HG02938 (cell line): ENCODE results near the gene ABCB11.
A peak's percentile ranks its signal among the peaks of the same experiment; 100 is the strongest.
"Not testable (repeated sequence)": the region's sequence is repeated elsewhere in the genome, so short reads cannot be mapped to it uniquely, and the experiment has no call there.

Source experiments
- ATAC-seq: cut with Tn5 transposase; IDR thresholded peaks from one replicate; pipeline ENCODE4 v1.9.1; 2021; ENCODE audit warnings: mild to moderate bottlenecking, moderate library complexity; ENCODE audit not compliant: unreplicated experiment

ABCB11 gene

GRCh38 chr2:169046440-169047151 is 15.5 kb upstream of the ABCB11 start:
- no peak for ATAC-seq

- no peak for ATAC-seq
Measured at GRCh38 chr2:169042856-169043255, 11.7 kb upstream of the ABCB11 start.

DNA sequence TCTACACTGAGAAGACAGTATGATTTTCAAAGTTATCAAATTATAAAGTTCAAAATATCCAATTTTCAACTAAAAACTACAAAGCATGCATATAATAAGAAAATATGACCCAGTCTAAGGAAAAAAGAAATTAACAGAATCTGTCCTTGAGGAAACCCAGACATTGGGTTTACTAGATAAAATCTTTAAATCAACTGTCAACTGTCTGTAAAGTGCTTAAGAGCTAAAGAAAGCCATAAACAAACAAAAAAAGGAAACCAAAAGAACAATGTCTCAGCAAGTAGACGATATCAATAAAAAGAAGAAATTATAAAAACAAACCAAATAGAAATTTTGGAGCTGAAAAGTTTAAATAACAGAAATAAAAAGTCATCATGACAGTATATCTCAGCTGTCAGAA is 10.5 kb upstream of the ABCB11 start:
- ATAC-seq = no peak

- ATAC-seq = no peak
Measured at GRCh38 chr2:169039702-169040101, 8.6 kb upstream of the ABCB11 start.

DNA sequence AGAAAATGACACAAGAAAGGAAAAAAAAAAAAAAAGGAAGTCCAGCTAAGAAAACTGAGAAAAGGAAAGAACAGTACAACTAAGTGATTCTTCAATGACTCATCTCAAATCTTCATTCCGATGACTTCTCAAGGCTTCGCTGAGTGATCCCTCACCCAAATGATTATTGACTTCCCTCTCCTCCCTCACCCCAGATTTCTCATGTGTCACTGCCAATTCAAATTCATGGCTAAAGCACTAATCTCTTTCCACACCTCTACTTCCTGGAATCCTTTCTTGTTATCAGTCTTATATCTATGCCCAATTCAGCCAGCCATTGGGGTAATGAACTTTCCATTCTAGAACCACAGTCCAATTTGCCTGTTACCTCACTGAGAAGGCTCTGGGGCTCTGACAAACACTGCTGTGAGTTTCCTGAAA is 7.2 kb upstream of the ABCB11 start:
- peak; percentile 63 for ATAC-seq

DNA sequence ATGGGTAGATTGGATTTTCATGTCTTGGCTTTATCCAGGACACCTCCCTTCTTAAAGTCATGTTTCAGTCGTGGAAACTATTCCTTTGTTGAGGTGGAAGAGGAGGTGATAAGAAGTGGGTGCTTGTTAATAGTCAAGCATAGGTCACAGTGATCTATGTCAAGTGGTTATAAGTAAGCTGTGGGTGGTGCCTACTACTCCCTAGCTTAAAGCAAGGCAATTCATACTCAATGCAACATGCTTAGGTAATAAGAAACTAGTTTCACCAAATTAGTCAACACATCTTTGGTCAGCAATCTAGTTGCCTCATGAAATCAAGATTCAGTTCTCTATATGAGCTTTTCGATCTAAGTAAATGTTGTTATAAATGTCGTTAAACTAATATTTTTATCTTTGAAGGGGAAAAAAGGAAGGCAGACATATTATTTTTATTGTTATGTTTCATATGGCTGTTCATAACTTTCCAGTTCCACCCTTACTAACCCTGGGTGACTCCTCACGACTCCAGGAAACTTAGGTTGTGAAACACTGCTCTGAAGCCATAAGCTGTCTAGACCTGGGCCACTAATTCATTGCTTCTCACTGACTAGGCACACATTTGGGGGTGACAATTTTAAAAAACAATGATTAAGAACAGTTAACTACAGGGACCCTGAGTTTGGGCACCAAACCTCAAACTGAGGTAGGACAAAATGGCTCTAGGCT is 5.8 kb upstream of the ABCB11 start:
- peak; percentile 78 for ATAC-seq

DNA sequence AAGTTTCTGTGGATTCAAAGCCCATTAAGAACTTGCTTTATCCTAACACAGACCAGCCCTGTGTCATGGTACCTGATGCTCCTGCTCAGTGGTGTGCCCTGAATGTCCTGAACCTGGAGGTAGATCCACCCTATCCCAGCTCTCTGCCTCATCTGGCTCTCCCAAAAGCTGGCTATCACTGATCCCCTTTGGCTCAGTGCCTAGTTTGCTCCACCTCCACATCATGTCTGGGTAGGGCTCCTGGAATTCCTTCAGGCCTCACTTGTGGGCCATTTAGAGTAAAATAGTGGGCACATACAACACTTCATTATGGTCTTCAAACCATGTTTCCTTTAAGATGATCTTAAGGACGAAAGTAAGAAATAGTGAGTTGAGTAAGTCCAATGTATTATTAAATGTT is 4.8 kb upstream of the ABCB11 start:
- no peak for ATAC-seq

- no peak for ATAC-seq
Measured at GRCh38 chr2:169034984-169035544, 3.9 kb upstream of the ABCB11 start.

- no peak for ATAC-seq
Measured at GRCh38 chr2:169034256-169034655, 3.1 kb upstream of the ABCB11 start.

- no peak for ATAC-seq
Measured at GRCh38 chr2:169029341-169029740, 1.8 kb downstream of the ABCB11 start.

GRCh38 chr2:169027234-169027633 is 3.9 kb downstream of the ABCB11 start:
- ATAC-seq = no peak

- ATAC-seq = no peak
Measured at GRCh38 chr2:169026056-169026455, 5.1 kb downstream of the ABCB11 start.

DNA sequence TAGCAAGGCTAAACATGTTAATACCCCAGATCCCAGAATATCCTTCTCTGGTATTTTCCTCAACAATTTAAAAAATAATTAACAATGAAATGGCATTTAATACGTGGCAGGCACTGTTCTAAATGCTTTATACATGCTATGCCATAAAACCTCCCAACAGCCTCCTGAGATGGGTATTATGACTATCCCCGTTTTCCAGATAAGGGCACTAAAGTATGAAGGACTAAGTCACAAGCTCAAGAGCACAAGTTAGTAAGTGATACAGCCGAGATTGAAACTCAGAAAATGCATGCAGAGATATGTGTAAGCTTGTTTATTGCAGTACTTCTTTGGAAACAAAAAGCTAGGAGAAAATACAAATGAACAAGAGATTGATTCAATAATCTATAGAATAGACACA is 8.0 kb downstream of the ABCB11 start:
- ATAC-seq = no peak

- ATAC-seq = no peak
Measured at GRCh38 chr2:169018390-169018789, 12.7 kb downstream of the ABCB11 start.

GRCh38 chr2:169015943-169016342 is 15.2 kb downstream of the ABCB11 start:
- ATAC-seq = no peak

DNA sequence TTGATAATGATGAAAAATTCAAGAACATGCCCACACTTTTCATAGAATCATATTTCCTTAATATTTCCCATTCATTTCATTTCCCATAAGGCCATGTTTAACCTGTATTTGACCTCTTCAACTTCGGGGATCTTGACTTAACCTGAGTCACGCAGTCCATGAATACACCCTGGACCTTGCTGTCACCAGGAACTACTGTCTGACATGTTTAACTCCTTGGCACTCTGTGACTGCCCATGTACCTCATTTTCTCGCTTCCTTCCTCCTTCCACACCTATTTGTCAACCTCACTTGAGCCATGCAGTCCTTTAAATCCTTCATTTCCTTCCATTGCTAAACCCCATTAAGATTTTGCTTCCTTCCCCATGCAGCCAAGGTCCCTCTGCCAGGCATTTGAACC is 16.3 kb downstream of the ABCB11 start:
- no peak for ATAC-seq

GRCh38 chr2:169013628-169014026 is 17.5 kb downstream of the ABCB11 start:
- ATAC-seq = no peak

DNA sequence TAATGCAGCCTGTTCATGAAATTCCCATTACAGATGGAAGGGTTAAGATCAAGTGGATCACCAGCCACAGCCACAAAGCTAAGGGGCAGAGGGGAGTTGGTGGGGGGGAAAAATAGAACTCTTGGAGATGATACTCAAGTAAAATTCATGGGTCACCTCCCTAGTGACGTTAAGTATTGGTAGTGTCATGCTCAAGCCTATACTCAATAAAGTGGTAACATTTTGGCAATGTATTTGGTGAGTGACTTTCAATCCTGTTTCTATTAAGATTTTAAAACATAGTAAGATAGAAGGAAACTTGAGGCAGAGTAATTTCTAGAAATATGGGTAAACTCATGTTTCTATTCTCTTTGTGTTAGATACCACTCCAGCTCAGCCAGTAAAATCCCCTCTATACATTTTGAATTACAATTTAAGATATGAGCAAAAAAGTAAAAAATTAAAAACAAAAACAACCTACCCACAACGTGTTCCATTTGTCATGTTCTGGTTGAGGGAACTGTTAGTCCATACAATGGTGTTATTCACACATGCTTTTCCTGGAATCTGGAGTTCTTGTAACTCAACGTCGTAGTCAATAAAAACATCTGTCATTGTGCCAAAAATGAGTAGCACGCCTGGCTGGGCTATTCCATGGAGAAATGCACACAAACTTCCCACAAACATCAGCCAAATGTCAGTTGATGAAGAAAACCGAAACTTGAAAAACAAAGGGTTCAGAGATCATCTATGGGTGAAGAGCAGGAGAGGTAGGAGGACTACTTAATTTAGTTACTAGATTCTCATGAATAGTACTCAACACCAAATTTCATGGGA is 18.1 kb downstream of the ABCB11 start:
- no peak for ATAC-seq

GRCh38 chr2:169012191-169012792 is 18.8 kb downstream of the ABCB11 start:
- ATAC-seq = not testable (repeated sequence)

DNA sequence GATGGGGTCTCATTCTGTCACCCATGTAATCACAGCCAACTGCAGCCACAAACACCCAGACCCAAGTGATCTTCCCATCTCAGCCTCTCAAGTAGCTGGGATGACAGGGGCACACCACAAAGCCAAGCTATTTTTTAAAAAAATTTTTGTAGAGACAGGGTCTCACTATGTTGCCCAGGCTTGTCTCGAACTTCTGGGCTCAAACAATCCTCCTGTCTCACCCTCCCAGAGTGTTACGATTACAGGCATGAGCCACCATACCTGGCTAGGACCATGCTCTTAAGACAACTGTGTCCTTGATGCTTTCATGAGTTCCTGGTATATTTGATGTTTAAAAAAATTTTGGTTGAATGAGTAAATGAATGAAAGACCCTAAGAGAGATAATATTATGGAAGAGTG is 19.4 kb downstream of the ABCB11 start:
- ATAC-seq = no peak
